HG03432 (cell line): ENCODE results near the gene OOSP4A.

Experiments
- ATAC-seq: cut with Tn5 transposase; IDR thresholded peaks from one replicate; pipeline ENCODE4 v1.9.1; 2021; ENCODE audit warnings: mild to moderate bottlenecking, moderate library complexity; ENCODE audit not compliant: unreplicated experiment

OOSP4A gene

DNA sequence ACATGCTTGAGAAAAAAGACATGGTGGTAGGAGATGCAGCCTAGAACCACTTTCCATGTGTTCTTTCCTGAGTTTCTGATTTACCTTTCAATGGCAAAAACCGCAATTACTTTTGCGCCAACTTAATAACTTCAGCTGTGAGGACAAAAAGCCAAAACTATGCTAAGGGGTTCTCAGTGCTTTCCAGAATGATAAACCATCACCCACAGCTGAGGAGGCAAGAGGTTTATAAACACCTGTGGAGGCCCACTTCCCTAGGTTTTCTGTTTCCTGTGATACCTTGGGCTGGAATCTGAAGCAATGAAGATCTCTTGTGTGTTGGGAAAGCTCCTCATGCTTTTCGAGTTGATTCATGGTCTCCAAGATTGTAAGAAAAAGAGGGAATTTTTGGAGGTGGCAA lies at the start of gene OOSP4A:
Gene OOSP4A, plus strand, starts transcription at position 301 of the 400 bp plus-strand sequence. Its CDS starts 0 bp downstream, at position 301.
- ATAC-seq: no peak

DNA sequence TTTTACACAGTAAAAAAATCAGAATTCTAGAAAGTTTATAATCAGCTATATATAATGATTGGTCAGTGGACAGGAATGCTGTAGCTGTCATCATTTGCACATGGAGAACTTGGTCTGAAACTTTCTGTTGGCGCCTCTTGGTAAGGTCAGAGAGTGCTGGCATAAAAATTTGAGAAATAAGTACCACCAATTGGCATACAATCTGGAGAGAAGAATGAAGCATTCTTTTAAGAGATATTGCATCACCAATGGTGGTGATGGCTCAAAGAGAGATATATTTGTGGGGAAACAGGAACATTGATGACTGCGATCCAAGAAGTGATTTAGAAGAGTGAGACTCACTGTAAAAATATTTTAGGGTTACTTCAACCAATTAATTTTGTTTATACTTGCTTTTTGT lies 45.4 kb upstream of the OOSP4A start:
- ATAC-seq: no peak

DNA sequence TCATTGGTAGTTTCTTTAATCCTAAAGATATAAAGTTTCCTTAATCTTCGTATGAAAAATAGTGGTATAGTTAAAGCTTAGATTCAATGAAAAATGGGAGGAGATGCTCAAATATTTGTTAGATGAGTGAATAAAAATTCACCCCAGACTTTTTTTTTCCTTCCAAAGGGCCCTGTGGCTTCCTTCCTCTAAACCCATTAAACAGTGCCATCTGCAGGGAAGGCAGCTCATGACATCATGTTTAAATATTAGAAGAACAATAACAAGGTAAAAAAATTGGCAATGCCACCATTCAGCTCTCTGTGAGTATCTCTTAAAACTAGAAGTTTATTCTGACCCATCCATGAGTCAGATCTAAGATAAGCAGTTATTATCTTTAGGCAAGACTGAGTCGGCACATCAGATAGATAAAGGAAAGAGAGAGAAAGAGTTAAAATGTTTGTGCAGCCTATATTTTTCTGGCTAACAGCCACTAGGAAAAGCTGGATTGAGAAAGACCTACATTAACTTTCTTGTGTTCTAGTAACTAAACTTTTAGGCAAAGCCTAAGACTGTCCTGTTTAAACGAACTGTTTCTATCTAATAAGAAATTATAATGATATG lies 44.7 kb upstream of the OOSP4A start:
- ATAC-seq: no peak

DNA sequence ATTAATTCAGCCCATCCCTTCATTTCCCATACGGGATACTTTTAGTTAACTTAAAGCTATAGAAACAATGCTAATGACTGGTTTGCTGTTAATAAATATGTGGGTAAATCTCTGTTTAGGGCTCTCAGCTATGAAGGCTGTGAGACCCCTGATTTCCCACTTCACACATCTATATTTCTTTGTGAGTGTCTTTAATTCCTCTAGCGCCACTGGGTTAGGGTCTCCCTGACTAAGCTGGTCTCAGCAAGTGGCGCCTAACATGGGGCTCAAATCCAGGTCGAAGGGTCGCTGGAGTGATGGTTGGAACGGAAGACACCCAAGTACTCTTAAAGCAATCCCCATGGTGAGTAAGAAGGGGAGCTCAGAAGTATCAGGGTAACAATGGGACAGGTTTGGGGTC lies 40.0 kb upstream of the OOSP4A start:
- ATAC-seq: no peak

DNA sequence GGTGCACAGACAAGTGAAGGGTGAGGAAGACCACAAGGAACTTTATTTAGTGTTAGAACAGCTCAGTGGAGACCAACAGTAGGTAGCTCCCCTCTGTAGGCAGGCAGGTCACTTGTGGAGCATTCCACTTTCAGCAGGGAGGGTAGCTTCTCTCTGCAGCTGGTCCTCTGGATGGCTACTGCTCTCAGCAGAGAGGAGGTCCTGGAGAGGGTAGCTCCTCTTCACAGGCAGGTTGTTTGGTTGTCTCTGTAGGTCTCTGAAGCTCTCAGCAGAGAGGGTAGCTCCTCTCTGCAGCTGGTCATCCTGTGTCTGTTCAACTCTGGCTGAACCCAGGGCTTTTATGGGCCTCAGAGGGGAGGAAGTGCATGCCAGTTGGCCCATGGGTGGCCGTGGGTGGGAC lies 32.1 kb upstream of the OOSP4A start:
- ATAC-seq: no peak

DNA sequence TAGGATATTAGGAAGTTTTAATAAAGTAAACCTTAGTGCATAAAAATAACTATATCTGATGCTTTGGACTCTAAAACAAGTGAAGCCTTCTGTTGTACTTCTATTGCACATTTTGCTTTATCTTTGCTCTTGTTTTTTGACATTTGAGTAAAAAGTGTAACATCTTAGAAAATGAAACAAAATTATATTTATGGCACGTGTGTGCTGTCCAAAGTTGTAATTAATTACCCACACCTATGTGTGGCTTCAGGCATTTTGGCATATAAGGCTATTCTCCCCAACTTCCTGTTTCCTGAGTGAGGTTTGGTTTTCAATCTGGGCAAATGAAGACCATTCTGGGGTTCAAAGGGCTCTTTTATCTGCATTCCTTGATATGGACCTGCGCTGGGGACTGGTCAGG lies 25.7 kb upstream of the OOSP4A start, which contains the start of gene OOSP1:
Gene OOSP1, plus strand, starts transcription at position 301 of the 400 bp plus-strand sequence. Its CDS starts 23 bp downstream, at position 324.
- ATAC-seq: no peak

DNA sequence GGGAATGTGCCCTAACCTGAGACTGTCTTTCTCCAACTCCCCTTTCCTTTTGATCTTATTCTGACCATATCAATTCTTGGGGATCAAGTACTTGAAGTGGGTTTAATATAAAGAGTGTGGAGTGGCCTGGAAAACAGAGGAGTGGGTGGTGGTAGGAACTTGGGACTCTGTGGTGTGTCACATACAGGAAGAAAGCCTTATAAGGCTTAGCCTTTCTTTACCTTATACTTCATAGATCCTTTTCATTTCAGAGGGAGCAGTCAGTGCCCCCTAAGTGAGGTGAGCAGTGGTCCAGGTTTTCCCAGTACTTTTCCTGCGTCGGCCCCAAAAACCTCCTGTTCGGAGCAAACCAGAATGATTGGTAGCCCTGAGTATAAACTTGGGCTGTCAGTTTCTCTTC lies 25.1 kb upstream of the OOSP4A start:
- no peak for ATAC-seq

DNA sequence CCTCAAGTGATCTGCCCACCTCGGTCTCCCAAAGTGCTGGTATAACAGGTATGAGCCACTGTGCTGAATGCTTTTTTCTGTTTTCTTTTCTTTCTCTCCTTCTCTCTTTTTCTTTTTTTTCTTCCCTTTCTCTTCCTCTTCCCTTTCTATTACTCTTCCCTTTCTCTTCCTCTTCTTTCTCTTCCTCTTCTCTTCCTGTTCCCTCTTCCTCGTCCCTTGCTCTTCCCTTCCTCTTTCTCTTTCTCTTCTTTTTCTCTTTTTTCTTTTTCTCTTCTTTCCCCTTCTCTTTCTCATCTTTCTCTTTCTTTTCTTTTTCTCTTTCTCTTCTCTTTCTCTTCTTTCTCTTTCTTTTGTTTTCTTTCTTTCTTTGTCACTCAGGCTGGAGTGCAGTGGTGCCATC lies 24.4 kb upstream of the OOSP4A start:
- ATAC-seq: no peak

DNA sequence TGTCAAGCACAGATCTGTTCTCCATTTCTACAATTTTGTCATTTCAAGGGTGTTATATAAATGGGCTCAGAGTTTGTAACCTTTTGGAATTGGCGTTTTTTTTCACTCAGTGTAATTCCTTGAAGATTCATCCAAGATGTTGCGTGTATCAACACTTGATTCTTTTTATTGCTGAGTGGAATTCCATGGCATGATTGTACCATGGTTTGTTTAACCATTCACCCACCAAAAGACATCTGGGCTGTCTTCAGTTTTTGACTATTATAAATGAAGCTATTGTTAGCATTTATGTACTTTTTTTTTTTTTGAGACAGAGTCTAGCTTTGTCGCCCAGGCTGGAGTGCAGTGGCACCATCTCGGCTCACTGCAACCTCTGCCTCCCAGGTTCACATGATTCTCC lies 22.7 kb upstream of the OOSP4A start:
- ATAC-seq: no peak

DNA sequence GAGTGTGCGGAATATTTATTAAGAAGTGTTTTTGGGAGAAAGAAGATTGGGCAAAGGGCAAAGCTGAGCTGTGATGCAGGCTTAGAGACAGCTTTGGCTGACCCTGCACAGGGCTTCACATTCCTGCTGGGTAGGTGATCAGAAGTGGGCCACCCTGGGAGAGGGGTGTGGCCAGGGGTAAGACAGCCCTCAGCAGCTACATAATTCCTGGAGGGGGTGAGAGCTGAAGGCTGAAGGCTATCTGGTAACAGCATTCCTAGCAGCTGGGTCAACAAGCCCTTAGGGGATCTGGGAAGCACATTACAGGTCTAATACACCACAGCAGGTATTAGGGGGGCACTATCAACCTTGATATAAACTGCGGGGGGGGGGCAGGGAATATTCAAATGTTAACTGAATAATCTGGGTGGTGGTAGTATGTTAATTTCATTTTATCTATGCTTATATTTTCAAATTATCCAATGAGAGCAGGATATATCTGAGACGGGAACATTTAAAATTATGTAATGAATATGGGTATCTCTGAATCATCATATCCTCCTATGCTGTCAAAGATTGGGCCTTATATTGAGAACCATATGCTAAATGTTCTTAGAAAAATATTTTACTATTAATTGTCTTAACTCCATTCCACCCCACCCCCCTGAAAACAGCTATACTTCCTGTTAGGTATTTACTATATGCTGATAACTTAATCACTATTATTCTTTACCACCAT lies 19.7 kb upstream of the OOSP4A start:
- no peak for ATAC-seq

DNA sequence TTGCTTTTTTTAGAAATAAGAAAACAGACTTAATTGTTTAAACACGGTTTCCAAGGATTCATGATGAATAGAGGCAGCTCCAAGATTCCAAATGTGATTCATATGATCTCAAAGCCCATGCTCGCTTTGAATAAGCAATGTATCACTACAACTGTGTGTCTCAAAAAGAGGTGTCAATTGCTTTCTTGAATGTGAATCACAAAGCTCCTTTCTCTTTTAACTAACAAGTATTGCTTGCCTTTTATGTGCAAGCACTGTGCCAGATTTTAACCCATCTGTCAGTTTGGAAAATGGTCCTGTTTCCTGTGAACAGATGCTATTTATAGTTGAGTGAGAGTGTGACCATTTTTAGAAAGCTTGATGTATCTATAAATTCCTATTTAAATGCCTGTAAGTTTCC lies 19.1 kb upstream of the OOSP4A start:
- no peak for ATAC-seq

DNA sequence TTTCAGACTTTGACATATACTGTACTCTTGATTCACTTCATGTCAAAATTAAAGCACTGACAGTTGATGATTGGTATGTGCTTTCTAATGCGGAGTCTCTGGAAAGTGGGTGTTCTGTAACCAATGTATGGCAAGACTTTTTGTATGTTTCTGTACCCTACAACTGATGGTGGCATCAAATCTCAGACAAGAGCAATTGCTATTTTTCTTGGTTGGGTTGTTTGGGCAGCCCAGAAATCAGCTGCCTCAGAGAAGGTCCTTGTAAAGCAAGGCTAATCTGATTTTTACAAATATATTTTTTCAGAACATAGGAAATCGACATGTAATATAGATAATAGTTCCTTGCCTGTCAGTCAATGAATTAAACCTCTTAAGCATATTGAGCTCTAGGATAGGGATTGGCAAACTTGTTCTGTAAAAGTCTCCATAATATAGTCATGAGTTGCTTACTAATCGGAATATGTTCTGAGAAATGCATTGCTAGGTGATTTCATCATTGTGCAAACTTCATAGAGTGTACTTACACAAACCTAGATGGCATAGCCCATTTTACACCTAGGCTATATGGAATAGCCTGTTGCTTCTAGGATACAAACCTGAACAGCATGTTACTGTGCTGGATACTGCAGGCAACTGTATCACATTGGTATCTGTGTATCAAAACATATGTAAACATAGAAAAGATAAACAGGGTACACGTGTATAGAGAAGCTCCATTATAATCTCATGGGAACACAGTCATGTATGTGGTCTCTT lies 10.2 kb upstream of the OOSP4A start:
- no peak for ATAC-seq

DNA sequence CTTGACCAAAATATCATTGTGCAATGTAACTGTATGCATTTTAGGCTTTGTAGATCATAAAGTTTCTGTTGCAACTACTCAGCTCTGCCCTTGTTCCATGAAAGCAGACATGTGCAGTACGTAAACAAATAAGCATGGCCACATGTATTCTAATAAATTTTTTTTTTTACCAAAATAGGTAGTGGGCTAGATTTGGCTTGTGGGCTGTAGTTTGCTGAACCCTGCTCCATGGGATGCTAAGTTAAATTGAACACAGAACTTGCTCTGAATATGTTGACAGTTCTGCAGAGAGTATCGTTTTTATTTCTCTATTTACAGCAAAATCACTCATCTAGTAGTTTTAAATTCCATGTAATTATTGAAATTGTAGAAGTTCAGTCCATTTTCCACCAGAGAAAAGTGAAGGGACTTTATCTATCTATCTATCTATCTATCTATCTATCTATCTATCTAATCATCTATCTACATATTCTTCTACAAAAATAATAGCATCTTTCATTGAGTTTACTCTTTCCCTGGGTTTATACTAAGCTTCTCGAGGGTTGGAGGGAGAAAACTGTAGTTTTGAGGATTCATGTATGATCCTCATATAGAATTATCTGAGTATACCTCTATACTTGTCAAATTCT lies 9.5 kb upstream of the OOSP4A start:
- no peak for ATAC-seq

DNA sequence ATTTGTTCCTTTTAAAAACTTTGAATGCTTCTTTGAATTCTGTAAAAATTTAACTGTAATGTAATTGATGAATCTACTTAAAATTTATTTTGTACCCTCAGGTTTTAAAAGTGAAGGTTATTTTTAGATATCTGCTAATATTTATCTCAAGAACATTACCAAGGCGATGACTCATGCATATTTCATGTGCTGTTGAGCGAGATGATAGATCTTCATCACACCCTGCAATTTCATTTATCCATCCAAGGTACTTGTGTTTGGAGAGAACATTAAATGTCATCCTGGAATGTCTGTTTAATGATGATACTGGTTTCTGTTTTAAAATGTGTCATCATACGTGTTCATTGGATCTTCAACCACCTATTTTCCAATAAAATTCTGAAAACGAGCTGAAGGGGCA lies 6.7 kb upstream of the OOSP4A start:
- no peak for ATAC-seq

DNA sequence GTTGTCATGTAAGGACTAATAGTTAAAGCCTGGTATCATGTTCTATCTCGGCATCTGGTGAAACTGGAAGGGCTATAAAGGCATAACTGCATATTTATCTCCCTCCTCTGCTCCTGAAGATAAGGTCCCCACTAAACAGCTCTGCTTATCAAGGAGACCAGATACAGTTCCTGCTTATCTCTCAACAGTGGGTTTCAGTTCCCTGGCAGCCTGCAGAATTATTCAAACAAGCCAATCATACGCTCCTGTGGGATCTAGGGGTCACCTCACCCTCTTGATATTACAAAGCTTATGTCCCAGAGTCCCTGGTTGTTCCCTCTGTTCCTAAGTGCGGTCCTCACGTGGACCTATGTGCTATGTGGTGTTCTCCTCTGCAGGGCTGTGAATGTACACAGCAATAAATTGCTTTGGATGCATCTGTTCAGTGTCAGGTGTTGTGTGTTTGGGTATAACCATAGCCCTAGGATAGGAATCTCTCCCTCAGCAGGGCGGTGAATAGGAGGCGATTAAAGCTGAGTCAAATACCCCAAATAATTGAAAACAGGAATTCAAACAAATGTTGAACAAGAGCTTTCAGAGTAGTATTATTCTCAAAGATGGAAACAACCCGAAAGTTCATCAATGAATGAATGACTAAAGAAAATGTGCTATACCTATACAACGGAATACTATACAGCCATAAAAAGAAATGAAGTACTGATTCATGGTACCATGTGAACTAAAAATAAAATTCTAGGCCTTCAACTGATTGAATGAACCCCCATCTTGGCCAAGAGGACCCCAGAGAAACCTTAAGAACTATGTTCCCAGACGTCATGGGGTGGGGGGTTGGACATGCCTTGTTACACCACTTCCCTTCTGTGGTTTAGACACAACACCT lies 3.1 kb upstream of the OOSP4A start:
- no peak for ATAC-seq

DNA sequence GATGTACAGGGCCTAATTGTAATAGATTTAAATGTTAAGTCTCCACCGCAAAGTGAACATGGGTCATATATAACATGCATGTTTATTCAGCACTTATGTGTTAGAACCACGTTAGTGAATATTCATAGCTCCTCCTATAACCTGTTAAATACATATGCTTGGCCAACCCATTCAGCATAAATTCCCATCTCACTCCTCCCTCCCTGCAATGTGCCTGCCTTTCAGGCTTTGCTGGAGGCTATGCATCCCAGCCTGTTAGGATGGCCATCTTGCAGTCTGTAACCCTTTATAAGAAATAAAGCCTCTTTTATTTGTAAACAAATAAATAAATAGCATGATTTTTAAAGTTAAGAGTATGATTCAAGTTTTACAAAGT lies 1.7 kb upstream of the OOSP4A start:
- no peak for ATAC-seq

DNA sequence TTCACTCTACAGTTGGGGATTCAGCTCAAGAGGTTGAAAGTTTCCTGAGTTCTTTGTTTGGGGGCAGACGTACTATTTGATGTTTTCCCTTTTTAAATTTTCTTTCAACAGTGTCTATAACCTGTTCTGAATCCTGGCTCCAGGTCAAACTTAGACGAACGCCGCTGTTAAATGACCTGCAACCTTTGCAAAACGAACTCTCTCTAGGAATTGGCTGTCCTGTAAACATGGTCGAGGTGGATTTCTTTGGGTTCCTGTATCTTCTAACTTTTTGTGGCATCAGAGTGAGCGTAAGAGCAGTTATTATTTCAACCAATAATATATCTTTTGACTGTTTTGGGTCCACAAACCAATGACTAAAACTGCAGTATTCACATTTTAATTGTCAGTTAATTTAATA lies 1.6 kb downstream of the OOSP4A start:
- ATAC-seq: no peak

DNA sequence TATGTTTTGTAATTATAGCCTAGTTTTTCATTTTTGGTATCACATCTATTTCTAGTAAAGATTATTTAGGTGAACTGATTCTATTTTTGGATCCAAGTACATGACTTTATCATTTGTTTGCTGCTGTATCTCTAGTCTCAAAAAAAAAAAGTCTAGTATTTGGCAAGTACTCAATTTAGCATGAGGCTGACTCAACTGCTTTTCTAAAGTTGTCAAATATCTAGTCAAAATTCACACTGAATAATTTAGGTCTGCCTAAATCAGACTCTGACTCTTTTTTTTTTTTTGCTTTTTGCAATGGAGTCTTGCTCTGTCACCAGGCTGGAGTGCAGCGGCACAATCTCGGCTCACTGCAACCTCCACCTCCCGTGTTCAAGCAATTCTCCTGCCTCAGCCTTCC lies 2.4 kb downstream of the OOSP4A start:
- no peak for ATAC-seq

DNA sequence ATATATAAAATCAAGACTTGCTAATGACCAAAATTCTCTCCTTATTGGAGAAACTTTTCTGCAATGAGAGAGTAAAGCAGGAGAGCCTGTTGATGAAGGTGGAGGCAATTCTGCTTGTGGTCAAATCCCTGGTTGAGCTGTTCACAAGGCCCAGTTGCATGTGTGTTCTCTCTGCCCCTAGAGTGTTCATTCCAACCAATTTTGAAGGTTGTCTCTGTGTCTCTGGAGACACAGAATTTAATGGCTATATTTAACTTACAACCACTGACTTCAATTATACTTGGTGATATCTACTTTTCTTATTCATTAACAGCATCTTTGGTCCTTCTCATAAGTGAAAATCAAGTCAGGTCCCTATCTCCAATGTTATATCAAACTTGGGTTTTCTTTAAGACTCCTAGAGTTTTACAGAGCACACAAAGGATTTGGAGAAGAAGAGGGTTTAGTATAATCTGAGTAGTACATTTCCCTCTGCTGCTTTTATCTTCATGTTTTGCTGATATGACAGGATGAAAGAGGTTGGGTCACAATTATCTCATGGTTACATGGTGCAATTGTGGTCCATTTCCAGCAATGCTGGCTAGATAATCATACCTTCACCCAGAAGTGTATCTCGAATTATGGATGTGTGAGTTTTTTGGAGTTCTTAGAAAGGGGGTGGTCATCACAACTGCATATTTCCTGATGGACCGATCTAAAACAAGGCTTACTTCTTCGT lies 4.0 kb downstream of the OOSP4A start:
- ATAC-seq: no peak

DNA sequence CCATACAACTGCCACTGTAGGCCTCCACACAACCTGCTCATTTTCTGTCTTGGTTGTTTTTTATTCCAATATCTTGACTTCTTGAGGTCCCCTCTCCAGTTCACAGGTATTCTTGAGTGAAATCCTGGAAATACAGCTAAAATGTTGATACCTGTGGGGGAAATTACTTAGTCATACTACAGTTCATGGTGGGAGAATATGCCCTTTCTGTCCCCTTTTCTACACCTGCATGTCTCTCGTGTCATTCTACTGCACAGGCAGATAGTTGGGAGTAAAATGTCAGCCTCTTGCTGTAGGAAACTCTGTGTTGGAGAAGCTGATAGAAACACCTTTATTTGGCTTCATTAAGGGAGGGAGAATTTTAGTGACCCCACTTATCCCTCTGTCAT lies 4.6 kb downstream of the OOSP4A start:
- no peak for ATAC-seq
